ENCODE results near the gene EMCN. TPM values are rescaled to one million over a fixed set of nuclear protein-coding genes. Genes with fewer than 3 reads are reported as not detected.

EMCN gene
- total RNA-seq, 1 experiment from 2014 or later: not detected

- H3F3A ChIP-seq (ENCODE audit: insufficient read depth, low read depth): no peaks in the 10 kb centered on the region
- no peaks in the 10 kb centered on the region for H3K36me3 ChIP-seq (ENCODE audit: low read depth)
- no peak for TF ChIP-seq CTCF (conservative IDR thresholded peaks at IDR 0.05)
- no peak for TF ChIP-seq EZH2 (IDR thresholded peaks at IDR 0.05; ENCODE audit: low read depth)
- no peak overlapping the region for H3K4me2 ChIP-seq
- no peaks in the 10 kb centered on the region for H3K4me1 ChIP-seq (replicated peaks; ENCODE audit: insufficient read depth)
- DNase-seq: no peak
- H3K27me3 ChIP-seq (ENCODE audit: insufficient read depth, low read depth): no peaks in the 10 kb centered on the region
- no peaks in the 10 kb centered on the region for H3K9me2 ChIP-seq (ENCODE audit: insufficient read depth)
- CTCF ChIA-PET: no interaction called here
- H3K9me3 ChIP-seq (ENCODE audit: insufficient read depth, low read depth): no peaks in the 10 kb centered on the region
- no peak overlapping the region for H3K27ac ChIP-seq
- intact Hi-C loops (cut with micrococcal nuclease; ENCODE audit: unreplicated experiment): no loop called here
- H3K79me2 ChIP-seq (ENCODE audit: low read depth): no peaks in the 10 kb centered on the region
- BruUV-seq (replicated peaks): no TSS peak
- H4K20me1 ChIP-seq (ENCODE audit: insufficient read depth): no peaks in the 10 kb centered on the region
- no peak overlapping the region for H2AFZ ChIP-seq
- no peak overlapping the region for H3K4me3 ChIP-seq
- POLR2A ChIA-PET (ENCODE audit: unreplicated experiment): no interaction called here
Measured at GRCh38 chr4:100497791-100498190, 20.0 kb downstream of the EMCN start.

DNA sequence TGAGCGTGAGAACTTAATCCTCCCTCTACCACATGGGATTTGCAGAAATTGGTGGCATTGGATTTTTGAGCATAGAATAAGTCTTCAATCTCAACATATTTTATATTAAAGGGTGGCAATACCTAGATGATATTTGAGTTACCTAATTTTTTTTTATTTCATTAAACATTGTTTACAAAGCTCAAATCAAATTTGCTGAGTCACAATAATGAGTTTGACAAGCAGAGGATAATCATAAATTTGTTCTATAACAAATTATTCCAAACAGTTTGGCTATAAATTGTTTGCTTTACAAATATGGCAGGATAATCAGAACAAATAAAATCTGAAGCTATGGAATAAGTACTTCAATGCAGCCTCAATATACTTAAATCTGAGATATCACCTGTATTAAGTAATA is 22.7 kb downstream of the EMCN start:
- Histone ChIP-seq H3K4me2 (no peak overlapping the region), H3K9me2 (ENCODE audit: insufficient read depth) (no peaks in the 10 kb centered on the region), H3K36me3 (ENCODE audit: low read depth) (no peaks in the 10 kb centered on the region), H3K27ac (no peak overlapping the region), H3K9me3 (ENCODE audit: insufficient read depth, low read depth) (no peaks in the 10 kb centered on the region), H3K79me2 (ENCODE audit: low read depth) (no peaks in the 10 kb centered on the region), H3K27me3 (ENCODE audit: insufficient read depth, low read depth) (no peaks in the 10 kb centered on the region), H3K4me3 (no peak overlapping the region), H4K20me1 (ENCODE audit: insufficient read depth) (no peaks in the 10 kb centered on the region), H2AFZ (no peak overlapping the region), H3F3A (ENCODE audit: insufficient read depth, low read depth) (no peaks in the 10 kb centered on the region), H3K4me1 (replicated peaks; ENCODE audit: insufficient read depth) (no peaks in the 10 kb centered on the region)
- intact Hi-C loops (cut with micrococcal nuclease; ENCODE audit: unreplicated experiment): no loop called here
- POLR2A ChIA-PET (ENCODE audit: unreplicated experiment): no interaction called here
- CTCF ChIA-PET: no interaction called here
- BruUV-seq (replicated peaks): no TSS peak
- no peak for TF ChIP-seq EZH2 (IDR thresholded peaks at IDR 0.05; ENCODE audit: low read depth)
- no peak for TF ChIP-seq CTCF (conservative IDR thresholded peaks at IDR 0.05)
- DNase-seq: no peak

DNA sequence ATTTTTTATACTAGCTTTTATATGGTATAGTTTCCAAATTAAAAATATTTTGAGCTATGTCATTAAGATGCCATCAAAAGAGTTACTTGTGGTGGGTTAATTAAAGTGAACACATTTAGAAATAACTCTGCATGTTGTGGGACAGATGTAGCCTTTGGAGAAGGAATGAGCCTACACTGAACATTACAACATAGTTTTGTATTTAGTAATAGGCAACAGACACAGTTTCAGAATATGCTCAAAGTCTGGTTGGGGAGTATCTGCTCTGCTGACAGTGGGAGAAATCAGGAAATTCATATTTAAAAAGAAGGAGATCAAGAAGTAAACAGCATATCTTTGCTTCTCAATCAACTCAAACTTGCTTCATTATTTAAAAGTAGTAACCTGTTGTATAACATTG is 23.7 kb downstream of the EMCN start:
- no peak for DNase-seq
- no peak overlapping the region for H2AFZ ChIP-seq
- ChIA-PET POLR2A (ENCODE audit: unreplicated experiment) (no interaction called here), CTCF (no interaction called here)
- H3K79me2 ChIP-seq (ENCODE audit: low read depth): no peaks in the 10 kb centered on the region
- TF ChIP-seq EZH2 (IDR thresholded peaks at IDR 0.05; ENCODE audit: low read depth): no peak
- no peak for TF ChIP-seq CTCF (conservative IDR thresholded peaks at IDR 0.05)
- no TSS peak for BruUV-seq (replicated peaks)
- no peaks in the 10 kb centered on the region for H3K9me3 ChIP-seq (ENCODE audit: insufficient read depth, low read depth)
- intact Hi-C loops (cut with micrococcal nuclease; ENCODE audit: unreplicated experiment): no loop called here
- no peaks in the 10 kb centered on the region for H3F3A ChIP-seq (ENCODE audit: insufficient read depth, low read depth)
- no peaks in the 10 kb centered on the region for H3K9me2 ChIP-seq (ENCODE audit: insufficient read depth)
- H3K27ac ChIP-seq: no peak overlapping the region
- H3K4me2 ChIP-seq: no peak overlapping the region
- no peaks in the 10 kb centered on the region for H3K27me3 ChIP-seq (ENCODE audit: insufficient read depth, low read depth)
- H3K36me3 ChIP-seq (ENCODE audit: low read depth): no peaks in the 10 kb centered on the region
- no peaks in the 10 kb centered on the region for H4K20me1 ChIP-seq (ENCODE audit: insufficient read depth)
- no peak overlapping the region for H3K4me3 ChIP-seq
- no peaks in the 10 kb centered on the region for H3K4me1 ChIP-seq (replicated peaks; ENCODE audit: insufficient read depth)

Measured in PC-9 (cell line).